ENCODE measurements around the gene PPP2R5C. TPM values are rescaled to one million over a fixed set of nuclear protein-coding genes. Genes with fewer than 3 reads are reported as not detected.

PPP2R5C gene
- total RNA-seq, 1 donor from 2014 or later = 227 TPM

DNA sequence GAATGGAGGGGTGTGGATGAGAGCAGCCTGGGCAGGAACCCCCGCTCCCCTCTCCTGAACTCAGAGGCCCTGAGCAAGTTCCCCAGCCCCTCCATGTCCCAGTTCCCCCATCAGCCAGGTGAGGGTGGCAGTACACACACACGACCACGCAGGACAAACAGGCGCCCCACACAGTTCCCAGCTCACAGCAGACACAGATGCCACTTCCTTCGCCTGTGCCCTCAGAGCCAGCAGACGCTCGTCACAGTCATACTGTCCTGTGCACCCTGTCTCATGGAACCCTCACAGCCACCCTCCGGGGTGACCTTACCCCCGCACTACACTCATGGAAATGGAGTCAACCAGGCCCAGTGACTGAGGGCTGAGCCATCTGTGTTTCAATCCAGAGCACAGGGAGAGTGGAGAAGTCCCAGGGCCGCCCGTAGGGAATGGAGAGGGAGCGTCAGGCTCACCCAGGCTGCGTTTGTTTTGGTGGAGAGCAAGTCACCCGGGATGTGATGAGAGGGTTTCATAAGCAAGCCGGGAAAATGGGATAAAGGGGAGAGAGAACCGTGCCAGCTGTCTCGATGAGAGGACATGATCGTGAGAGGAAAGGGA, 155.4 kb downstream of the PPP2R5C start:
- H3K36me3 Mint-ChIP-seq (ENCODE audit: low read depth) = peaks cover 83% of the 10 kb centered on the region
- no peak overlapping the region for H3K4me3 Mint-ChIP-seq
- intact Hi-C loops (cut with micrococcal nuclease) = no loop called here
- no peak for ATAC-seq (ENCODE audit: low read depth)
- H3K4me1 Mint-ChIP-seq = peaks cover 6% of the 10 kb centered on the region
- no peaks in the 10 kb centered on the region for H3K27me3 Mint-ChIP-seq
- ChIA-PET POLR2A (interaction anchor here (0.8 kb wide), 1 partner anchor 154 kb away, joined by 3 read pairs; no protein-coding TSS in a partner anchor), CTCF (interaction anchor here (1.1 kb wide), 1 partner anchor 73 kb away, joined by 3 read pairs; no protein-coding TSS in a partner anchor)
- peak overlapping the region; percentile 41 for H3K27ac Mint-ChIP-seq
- DNase-seq = no peak
- TF ChIP-seq, protein P1, sequence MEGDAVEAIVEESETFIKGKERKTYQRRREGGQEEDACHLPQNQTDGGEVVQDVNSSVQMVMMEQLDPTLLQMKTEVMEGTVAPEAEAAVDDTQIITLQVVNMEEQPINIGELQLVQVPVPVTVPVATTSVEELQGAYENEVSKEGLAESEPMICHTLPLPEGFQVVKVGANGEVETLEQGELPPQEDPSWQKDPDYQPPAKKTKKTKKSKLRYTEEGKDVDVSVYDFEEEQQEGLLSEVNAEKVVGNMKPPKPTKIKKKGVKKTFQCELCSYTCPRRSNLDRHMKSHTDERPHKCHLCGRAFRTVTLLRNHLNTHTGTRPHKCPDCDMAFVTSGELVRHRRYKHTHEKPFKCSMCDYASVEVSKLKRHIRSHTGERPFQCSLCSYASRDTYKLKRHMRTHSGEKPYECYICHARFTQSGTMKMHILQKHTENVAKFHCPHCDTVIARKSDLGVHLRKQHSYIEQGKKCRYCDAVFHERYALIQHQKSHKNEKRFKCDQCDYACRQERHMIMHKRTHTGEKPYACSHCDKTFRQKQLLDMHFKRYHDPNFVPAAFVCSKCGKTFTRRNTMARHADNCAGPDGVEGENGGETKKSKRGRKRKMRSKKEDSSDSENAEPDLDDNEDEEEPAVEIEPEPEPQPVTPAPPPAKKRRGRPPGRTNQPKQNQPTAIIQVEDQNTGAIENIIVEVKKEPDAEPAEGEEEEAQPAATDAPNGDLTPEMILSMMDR (IDR thresholded peaks at IDR 0.05) = no peak
- H3K9me3 Mint-ChIP-seq = no peaks in the 10 kb centered on the region

DNA sequence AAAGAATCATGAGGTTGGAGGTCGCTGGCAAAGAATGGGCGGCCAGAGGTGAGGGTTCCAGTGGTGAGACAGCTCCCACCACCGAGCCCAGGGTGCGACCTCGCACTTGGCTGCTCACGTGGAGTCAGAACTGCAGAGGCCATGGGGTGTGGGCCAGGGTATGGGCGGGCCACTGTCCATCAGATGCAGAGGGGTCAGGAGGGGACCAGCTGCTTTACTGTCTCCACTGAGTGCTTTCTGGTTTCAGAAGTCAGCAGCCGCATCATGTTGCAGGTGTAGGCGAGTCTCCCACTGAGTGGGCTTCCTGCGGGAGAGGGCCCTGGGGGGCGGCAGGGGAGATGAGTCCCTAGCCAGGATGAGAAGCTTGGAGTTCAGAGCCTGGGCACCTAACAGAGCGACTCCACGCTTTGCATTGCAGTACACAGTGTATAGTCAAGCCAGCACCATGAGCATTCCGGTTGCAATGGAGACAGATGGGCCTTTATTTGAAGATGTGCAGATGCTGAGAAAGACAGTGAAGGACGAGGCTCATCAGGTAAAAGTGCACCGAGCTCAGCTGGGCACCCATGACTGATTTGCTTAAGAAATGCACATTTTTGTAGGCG, 156.0 kb downstream of the PPP2R5C start:
- Mint-ChIP-seq H3K4me3 (no peak overlapping the region), H3K9me3 (no peaks in the 10 kb centered on the region), H3K4me1 (peaks cover 6% of the 10 kb centered on the region), H3K27me3 (no peaks in the 10 kb centered on the region), H3K36me3 (ENCODE audit: low read depth) (peaks cover 78% of the 10 kb centered on the region), H3K27ac (peak overlapping the region; percentile 41)
- ChIA-PET CTCF (interaction anchor here (1.1 kb wide), 1 partner anchor 74 kb away, joined by 3 read pairs; no protein-coding TSS in a partner anchor), POLR2A (interaction anchor here (0.6 to 0.8 kb wide), 2 partner anchors 42 to 155 kb away, joined by 3 to 6 read pairs; no protein-coding TSS in a partner anchor)
- intact Hi-C loops (cut with micrococcal nuclease) = no loop called here
- TF ChIP-seq, protein P1 (IDR thresholded peaks at IDR 0.05) = no peak
- DNase-seq = no peak
- ATAC-seq (ENCODE audit: low read depth) = no peak

DNA sequence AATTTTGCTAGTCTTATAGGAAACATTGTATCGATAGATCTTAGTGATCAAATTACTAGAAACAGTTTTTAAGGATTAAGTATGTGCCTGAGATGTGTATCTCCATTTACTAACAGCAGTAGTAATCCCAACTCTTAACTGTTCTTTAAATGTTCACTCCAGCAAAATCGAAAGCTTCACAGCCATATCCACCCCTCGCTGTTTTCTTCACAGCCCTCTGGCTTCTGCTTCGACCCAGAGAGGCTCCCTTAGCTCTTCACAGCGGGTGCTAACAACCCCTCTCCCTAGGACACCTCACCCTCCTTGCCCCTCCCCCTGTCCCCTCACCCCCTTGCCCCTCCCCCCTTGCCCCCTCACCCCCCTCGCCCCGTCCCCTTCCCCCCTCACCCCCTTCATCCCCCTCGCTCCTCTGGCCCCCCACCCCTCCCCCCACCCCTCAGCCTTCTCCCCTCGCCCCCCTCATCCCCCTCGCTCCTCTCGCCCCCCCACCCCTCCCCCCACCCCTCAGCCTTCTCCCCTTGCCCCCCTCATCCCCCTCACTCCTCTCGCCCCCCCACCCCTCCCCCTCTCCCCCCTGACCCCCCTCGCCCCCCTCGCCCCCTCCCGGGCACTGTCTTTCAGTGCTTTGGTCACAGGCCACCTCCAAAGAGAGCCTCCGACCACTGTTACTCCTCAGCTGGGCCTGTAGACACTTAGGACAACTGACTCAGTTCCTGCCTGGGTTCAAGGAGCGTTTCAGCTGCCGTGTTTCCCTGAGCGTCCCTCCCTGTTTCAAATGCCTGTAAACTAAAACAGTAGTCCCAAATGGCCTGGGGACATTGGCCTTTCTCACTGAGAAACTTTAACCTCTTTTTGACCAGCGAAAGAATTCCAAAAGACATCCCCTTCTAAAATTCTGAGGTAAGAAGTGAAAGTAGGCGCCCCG, 156.8 kb downstream of the PPP2R5C start:
- peaks cover 6% of the 10 kb centered on the region for H3K4me1 Mint-ChIP-seq
- peaks cover 75% of the 10 kb centered on the region for H3K36me3 Mint-ChIP-seq (ENCODE audit: low read depth)
- H3K27me3 Mint-ChIP-seq = no peaks in the 10 kb centered on the region
- ATAC-seq (ENCODE audit: low read depth) (no peak), DNase-seq (no peak)
- intact Hi-C loops (cut with micrococcal nuclease) = no loop called here
- H3K27ac Mint-ChIP-seq = no peak overlapping the region
- H3K4me3 Mint-ChIP-seq = no peak overlapping the region
- ChIA-PET POLR2A (interaction anchor here (0.6 to 0.8 kb wide), 2 partner anchors 41 to 156 kb away, joined by 3 to 6 read pairs; no protein-coding TSS in a partner anchor), CTCF (interaction anchor here (1.1 kb wide), 1 partner anchor 75 kb away, joined by 3 read pairs; no protein-coding TSS in a partner anchor)
- no peaks in the 10 kb centered on the region for H3K9me3 Mint-ChIP-seq
- TF ChIP-seq, protein P1 (IDR thresholded peaks at IDR 0.05) = no peak

DNA sequence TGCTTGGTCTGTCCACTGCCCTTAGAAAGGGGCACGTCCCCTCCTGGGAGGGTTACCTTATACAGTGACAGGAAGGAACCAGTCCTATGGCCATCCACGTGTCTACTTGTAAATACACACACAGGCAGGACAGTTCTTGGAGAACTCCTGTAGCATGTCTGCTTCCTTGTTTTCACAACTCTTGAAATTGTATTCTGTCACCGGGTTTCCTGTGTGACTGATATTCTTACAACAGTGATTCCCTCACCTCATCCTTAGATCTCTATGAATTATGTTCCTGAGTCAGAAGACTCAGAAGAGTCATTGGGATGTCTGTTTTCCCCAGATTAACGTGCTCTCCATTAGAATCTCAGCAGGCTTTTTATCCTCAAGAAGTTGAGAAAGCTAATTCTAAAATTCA, 158.8 kb downstream of the PPP2R5C start:
- TF ChIP-seq, protein P1 (IDR thresholded peaks at IDR 0.05) = no peak
- Mint-ChIP-seq H3K27ac (no peak overlapping the region), H3K4me3 (no peak overlapping the region), H3K27me3 (no peaks in the 10 kb centered on the region), H3K36me3 (ENCODE audit: low read depth) (peaks cover 62% of the 10 kb centered on the region), H3K9me3 (no peaks in the 10 kb centered on the region), H3K4me1 (peaks cover 6% of the 10 kb centered on the region)
- DNase-seq (no peak), ATAC-seq (ENCODE audit: low read depth) (no peak)
- POLR2A ChIA-PET = interaction anchor here (1.4 kb wide), 1 partner anchor 160 kb away, joined by 4 read pairs; no protein-coding TSS in a partner anchor
- intact Hi-C loops (cut with micrococcal nuclease) = no loop called here
- CTCF ChIA-PET = no interaction called here

Measured in activated B cell treated with CpG ODN at 0.5 μM for 24 hours (primary cell).